GM10266 (cell line): ENCODE results near the gene ASPHD1.
"Not testable (repeated sequence)": the region's sequence is repeated elsewhere in the genome, so short reads cannot be mapped to it uniquely, and the experiment has no call there.

Source experiments
- DNase-seq: peaks from one replicate; pipeline ENCODE4 v3.0.0; 2012; ENCODE audit errors: extremely low spot score
- CTCF ChIP-seq: IDR thresholded peaks from 2 replicates; pipeline ENCODE4 v1.5.1; 2012; ENCODE audit warnings: mild to moderate bottlenecking, low read depth; ENCODE audit not compliant: control insufficient read depth, insufficient read depth; ENCODE audit errors: missing control alignments

The ASPHD1 gene

GRCh38 chr16:29909391-29909790 is 9.1 kb downstream of the ASPHD1 start:
- no peak for TF ChIP-seq CTCF
- DNase-seq = no peak

- DNase-seq = not testable (repeated sequence)
These were observed 9.6 kb downstream of the ASPHD1 start for GRCh38 chr16:29909851-29910250.

- no peak for TF ChIP-seq CTCF
- no peak for DNase-seq
These were observed 10.8 kb downstream of the ASPHD1 start for GRCh38 chr16:29910819-29911675.

- DNase-seq = no peak
- TF ChIP-seq CTCF = no peak
These were observed 11.4 kb downstream of the ASPHD1 start for GRCh38 chr16:29911676-29912010.

- DNase-seq = no peak
- no peak for TF ChIP-seq CTCF
These were observed 11.8 kb downstream of the ASPHD1 start for GRCh38 chr16:29912087-29912486.

GRCh38 chr16:29913514-29913913 is 13.2 kb downstream of the ASPHD1 start:
- DNase-seq = no peak
- TF ChIP-seq CTCF = no peak

GRCh38 chr16:29915590-29916247 is 15.4 kb downstream of the ASPHD1 start:
- TF ChIP-seq CTCF = no peak
- no peak for DNase-seq
